ENCODE measurements around the gene SMURF2. TPM values are rescaled to one million over a fixed set of nuclear protein-coding genes. Genes with fewer than 3 reads are reported as not detected.
A peak's percentile ranks its signal among the peaks of the same experiment; 100 is the strongest.

The SMURF2 gene
- total and polyA plus RNA-seq, 9 donors = 9.9 to 29.0 (median 22.6) TPM

DNA sequence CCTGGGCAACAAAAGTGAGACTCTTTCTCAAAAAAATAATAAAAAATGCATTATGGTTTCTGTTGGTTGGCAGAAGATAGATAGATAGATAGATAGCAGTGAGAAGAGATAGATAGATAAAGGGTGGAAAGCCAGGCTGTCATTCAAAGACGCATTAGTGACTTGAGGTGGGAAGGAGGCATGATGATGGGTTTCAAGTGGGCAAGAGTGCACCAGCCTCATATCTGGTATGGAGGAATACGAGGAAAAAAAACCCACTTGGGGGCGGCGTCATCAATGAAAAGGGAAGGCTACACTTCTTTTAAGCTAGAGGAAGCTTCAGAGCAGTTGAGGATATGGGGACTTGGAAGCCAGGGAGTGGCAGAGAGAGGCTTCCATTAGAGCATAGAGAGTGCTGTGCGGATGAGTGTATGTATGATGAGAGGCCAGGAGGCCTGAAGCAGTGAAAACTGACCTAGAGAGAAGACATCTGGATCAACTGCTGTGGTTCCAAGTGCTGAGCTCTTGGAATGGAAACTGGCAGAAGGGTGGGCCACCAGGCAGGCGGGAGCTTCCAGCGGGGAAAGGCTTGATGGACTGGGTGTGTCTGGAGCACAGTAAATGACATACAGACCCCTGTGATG lies 123.5 kb downstream of the SMURF2 start:
- no peaks in the 10 kb centered on the region for H3K9me3 ChIP-seq
- WGBS, 3 donors = 86 to 97% (median 95%) methylated on average over 7 of the region's 7 CpGs
- H3K4me1 ChIP-seq (ENCODE audit: insufficient read depth) = no peaks in the 10 kb centered on the region
- H3K27me3 ChIP-seq = no peaks in the 10 kb centered on the region
- TF ChIP-seq POLR2A (IDR thresholded peaks at IDR 0.05) (no peak), CTCF (IDR thresholded peaks at IDR 0.05) (no peak), EP300 (IDR thresholded peaks at IDR 0.05) (no peak)
- DNase-seq = no peak
- peak overlapping the region in 1 of 2 donors; percentile 15 for H3K27ac ChIP-seq
- H3K4me3 ChIP-seq = no peak overlapping the region
- H3K36me3 ChIP-seq = no peaks in the 10 kb centered on the region
- intact Hi-C loops (cut with DNase I) = loop anchor here in 1 of 4 donors (10.0 kb wide), 1 partner anchor 56 kb away; no protein-coding TSS in a partner anchor

- intact Hi-C loops (cut with DNase I) = loop anchor here in 1 of 4 donors (10.0 kb wide), 1 partner anchor 57 kb away; no protein-coding TSS in a partner anchor
- no peak overlapping the region for H3K4me3 ChIP-seq
- H3K36me3 ChIP-seq = no peaks in the 10 kb centered on the region
- DNase-seq = no peak
- H3K27ac ChIP-seq = peak overlapping the region in 1 of 2 donors; percentile 24
- no peak for TF ChIP-seq CTCF (IDR thresholded peaks at IDR 0.05)
- TF ChIP-seq EP300 (IDR thresholded peaks at IDR 0.05) = no peak
- no peak for TF ChIP-seq POLR2A (IDR thresholded peaks at IDR 0.05)
- no peaks in the 10 kb centered on the region for H3K4me1 ChIP-seq (ENCODE audit: insufficient read depth)
- H3K27me3 ChIP-seq = no peaks in the 10 kb centered on the region
- WGBS, 3 donors = 14 to 20% (median 20%) methylated on average over 5 of the region's 5 CpGs
- no peaks in the 10 kb centered on the region for H3K9me3 ChIP-seq
Measured at GRCh38 chr17:64537488-64537887, 124.6 kb downstream of the SMURF2 start.

DNA sequence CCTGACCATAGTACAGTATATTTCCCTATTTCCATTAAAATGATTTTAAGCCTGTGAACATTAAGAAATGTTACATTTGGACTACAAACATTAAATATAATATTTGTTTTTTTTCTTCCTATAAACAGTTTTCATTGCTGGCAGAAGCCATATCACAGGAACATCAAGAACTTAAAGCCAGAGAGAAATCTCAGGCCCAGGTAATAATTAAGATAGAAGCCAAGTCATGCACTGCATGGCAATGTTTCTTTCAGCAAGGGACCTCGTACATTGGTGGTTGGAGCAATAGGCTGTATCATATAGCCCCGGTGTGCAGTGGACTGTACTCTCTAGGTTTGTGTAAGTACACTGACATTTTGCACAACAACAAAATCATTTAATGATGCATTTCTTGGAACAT lies 125.2 kb downstream of the SMURF2 start:
- no peak overlapping the region for H3K4me3 ChIP-seq
- H3K9me3 ChIP-seq = no peaks in the 10 kb centered on the region
- no peak for TF ChIP-seq POLR2A (IDR thresholded peaks at IDR 0.05)
- TF ChIP-seq EP300 (IDR thresholded peaks at IDR 0.05) = no peak
- TF ChIP-seq CTCF (IDR thresholded peaks at IDR 0.05) = no peak
- DNase-seq = no peak
- H3K27ac ChIP-seq = peak overlapping the region in 1 of 2 donors; percentile 24
- H3K27me3 ChIP-seq = no peaks in the 10 kb centered on the region
- intact Hi-C loops (cut with DNase I) = loop anchor here in 1 of 4 donors (10.0 kb wide), 1 partner anchor 58 kb away; no protein-coding TSS in a partner anchor
- 75 to 91% (median 81%) methylated on average over 2 of the region's 2 CpGs for WGBS, 3 donors
- H3K4me1 ChIP-seq (ENCODE audit: insufficient read depth) = no peaks in the 10 kb centered on the region
- H3K36me3 ChIP-seq = no peaks in the 10 kb centered on the region

DNA sequence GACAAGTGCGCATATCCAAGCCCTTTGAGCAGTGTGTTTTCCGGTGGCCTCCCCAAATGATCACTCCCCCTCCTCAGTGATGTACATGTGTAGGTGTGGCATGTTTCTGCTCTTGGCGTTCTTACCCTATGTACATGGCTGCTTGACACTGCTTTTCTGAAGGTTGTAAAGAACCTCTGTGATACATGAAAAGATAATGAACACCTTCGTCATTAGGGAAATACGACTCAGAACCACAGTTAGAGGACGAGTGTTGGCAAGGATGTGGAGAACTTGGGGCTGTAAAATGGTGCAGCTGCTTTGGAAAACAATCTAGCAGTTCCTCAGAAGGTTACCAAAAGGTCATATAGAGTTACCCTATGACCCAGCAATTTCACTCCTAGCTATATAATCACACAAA lies 126.8 kb downstream of the SMURF2 start:
- intact Hi-C loops (cut with DNase I) = loop anchor here in 1 of 4 donors (10.0 kb wide), 1 partner anchor 59 kb away; no protein-coding TSS in a partner anchor
- TF ChIP-seq POLR2A (IDR thresholded peaks at IDR 0.05) (no peak), EP300 (IDR thresholded peaks at IDR 0.05) (no peak), CTCF (IDR thresholded peaks at IDR 0.05) (no peak)
- Histone ChIP-seq H3K9me3 (no peaks in the 10 kb centered on the region), H3K4me3 (no peak overlapping the region), H3K27me3 (no peaks in the 10 kb centered on the region), H3K4me1 (ENCODE audit: insufficient read depth) (no peaks in the 10 kb centered on the region), H3K36me3 (no peaks in the 10 kb centered on the region), H3K27ac (no peak overlapping the region)
- WGBS, 3 donors = 65 to 72% (median 71%) methylated on average over 6 of the region's 6 CpGs
- DNase-seq = no peak

All from ovary (tissue), 9 donors.